Neural progenitor cell (in vitro differentiated cells): ENCODE data around the gene PSKH1. TPM values are rescaled to one million over a fixed set of nuclear protein-coding genes. Genes with fewer than 3 reads are reported as not detected.

Experiments used
- DNase-seq: peaks from one replicate; pipeline ENCODE4 v3.0.0-alpha.2; 2016; ENCODE audit warnings: low spot score
- H2AFZ ChIP-seq: fragments of 200-600 bp; sonication (generic); replicated peaks from 2 replicates; pipeline ENCODE4 v1.6.1; 2016; ENCODE audit warnings: antibody characterized with exemption
- H3F3A ChIP-seq: fragments of 200-600 bp; sonication (generic); 2 replicates; pipeline ENCODE4 v1.6.1; 2016; ENCODE audit warnings: antibody characterized with exemption, low read depth
- H3K27ac ChIP-seq: fragments of 200-600 bp; sonication (generic); 2 replicates; pipeline ENCODE4 v1.5.1; 2016; ENCODE audit warnings: mild to moderate bottlenecking
- H3K27me3 ChIP-seq: fragments of 200-600 bp; sonication (generic); 2 replicates; pipeline ENCODE4 v1.6.1; 2016; ENCODE audit warnings: mild to moderate bottlenecking, moderate library complexity
- H3K36me3 ChIP-seq: fragments of 200-600 bp; sonication (generic); 2 replicates; pipeline ENCODE4 v1.5.1; 2016
- H3K4me1 ChIP-seq: fragments of 200-600 bp; sonication (generic); 2 replicates; pipeline ENCODE4 v1.6.1; 2016; ENCODE audit warnings: mixed run types
- H3K4me2 ChIP-seq: fragments of 200-600 bp; sonication (generic); 2 replicates; pipeline ENCODE4 v1.6.1; 2016
- H3K4me3 ChIP-seq: fragments of 200-600 bp; sonication (generic); 2 replicates; pipeline ENCODE4 v1.5.1; 2016
- H3K79me2 ChIP-seq: fragments of 200-600 bp; sonication (generic); 2 replicates; pipeline ENCODE4 v1.6.1; 2016; ENCODE audit warnings: low read depth
- H3K9ac ChIP-seq: fragments of 200-600 bp; sonication (generic); 2 replicates; pipeline ENCODE4 v1.6.1; 2016
- H3K9me3 ChIP-seq: fragments of 200-600 bp; sonication (generic); 2 replicates; pipeline ENCODE4 v1.5.1; 2016; ENCODE audit warnings: low read depth
- H4K20me1 ChIP-seq: fragments of 200-600 bp; sonication (generic); 2 replicates; pipeline ENCODE4 v1.6.1; 2016; ENCODE audit warnings: low read depth
- H3K27ac Mint-ChIP-seq: 3 replicates; pipeline ENCODE4 v1.8.0; 2021; ENCODE audit warnings: mixed read lengths
- H3K27me3 Mint-ChIP-seq: 2 replicates; pipeline ENCODE4 v1.8.0; 2022; ENCODE audit warnings: low read depth, mild to moderate bottlenecking, inconsistent platforms, moderate library complexity, mixed read lengths; ENCODE audit not compliant: insufficient read depth
- H3K36me3 Mint-ChIP-seq: 3 replicates; pipeline ENCODE4 v1.8.0; 2021; ENCODE audit warnings: mixed read lengths
- H3K4me1 Mint-ChIP-seq: 3 replicates; pipeline ENCODE4 v1.8.0; 2021; ENCODE audit warnings: mixed read lengths
- H3K4me3 Mint-ChIP-seq: 3 replicates; pipeline ENCODE4 v1.8.0; 2021; ENCODE audit warnings: mild to moderate bottlenecking, moderate library complexity, mixed read lengths
- H3K9me3 Mint-ChIP-seq: 3 replicates; pipeline ENCODE4 v1.8.0; 2020; ENCODE audit warnings: mixed read lengths
- EZH2 ChIP-seq: fragments of 200-600 bp; sonication (generic); IDR thresholded peaks from 2 replicates; pipeline ENCODE4 v1.6.1; 2017; ENCODE audit warnings: antibody characterized with exemption, mild to moderate bottlenecking, moderate library complexity
- EZH2phosphoT487 ChIP-seq: fragments of 200-600 bp; sonication (generic); IDR thresholded peaks from 2 replicates; pipeline ENCODE4 v1.6.1; 2017; ENCODE audit warnings: antibody characterized with exemption
- total RNA-seq: library from RNA; depleted of rRNA; stranded (reverse); fragments of >200 nt; gene quantifications from 2 replicates; pipeline ENCODE4 v1.2.3, GENCODE V29; 2015; ENCODE audit warnings: low replicate concordance
- TF ChIP-seq, protein P1 (sequence below): fragments of 200-600 bp; sonication (generic); IDR thresholded peaks from 2 replicates; pipeline ENCODE4 v1.5.1; 2017; ENCODE audit warnings: antibody characterized with exemption, mild to moderate bottlenecking

Gene PSKH1
- total RNA-seq, 1 donor from 2014 or later = 13.1 TPM

- H3K27ac ChIP-seq = no peak overlapping the region
These were observed 9.7 kb upstream of the PSKH1 start for GRCh38 chr16:67883146-67883871.

GRCh38 chr16:67883872-67884261 is 9.2 kb upstream of the PSKH1 start:
- no peak overlapping the region for H3K9ac ChIP-seq
- H3K27me3 ChIP-seq = no peaks in the 10 kb centered on the region
- H3K4me2 ChIP-seq = no peak overlapping the region
- no peak overlapping the region for H3K4me3 ChIP-seq
- H2AFZ ChIP-seq = no peak overlapping the region
- H3K27ac ChIP-seq = no peak overlapping the region
- no peak overlapping the region for H3K27ac Mint-ChIP-seq
- peaks cover 15% of the 10 kb centered on the region for H3K36me3 Mint-ChIP-seq
- H3K27me3 Mint-ChIP-seq = peaks cover 2% of the 10 kb centered on the region
- peaks cover 32% of the 10 kb centered on the region for H3F3A ChIP-seq
- H3K9me3 Mint-ChIP-seq = no peaks in the 10 kb centered on the region
- H3K36me3 ChIP-seq = no peaks in the 10 kb centered on the region
- H3K9me3 ChIP-seq = no peaks in the 10 kb centered on the region
- no peaks in the 10 kb centered on the region for H3K79me2 ChIP-seq
- peaks cover 4% of the 10 kb centered on the region for H3K4me1 Mint-ChIP-seq
- peaks cover 26% of the 10 kb centered on the region for H4K20me1 ChIP-seq
- H3K4me3 Mint-ChIP-seq = no peak overlapping the region
- peak; percentile 78 for DNase-seq
- H3K4me1 ChIP-seq = peaks cover 24% of the 10 kb centered on the region
- TF ChIP-seq, protein P1, sequence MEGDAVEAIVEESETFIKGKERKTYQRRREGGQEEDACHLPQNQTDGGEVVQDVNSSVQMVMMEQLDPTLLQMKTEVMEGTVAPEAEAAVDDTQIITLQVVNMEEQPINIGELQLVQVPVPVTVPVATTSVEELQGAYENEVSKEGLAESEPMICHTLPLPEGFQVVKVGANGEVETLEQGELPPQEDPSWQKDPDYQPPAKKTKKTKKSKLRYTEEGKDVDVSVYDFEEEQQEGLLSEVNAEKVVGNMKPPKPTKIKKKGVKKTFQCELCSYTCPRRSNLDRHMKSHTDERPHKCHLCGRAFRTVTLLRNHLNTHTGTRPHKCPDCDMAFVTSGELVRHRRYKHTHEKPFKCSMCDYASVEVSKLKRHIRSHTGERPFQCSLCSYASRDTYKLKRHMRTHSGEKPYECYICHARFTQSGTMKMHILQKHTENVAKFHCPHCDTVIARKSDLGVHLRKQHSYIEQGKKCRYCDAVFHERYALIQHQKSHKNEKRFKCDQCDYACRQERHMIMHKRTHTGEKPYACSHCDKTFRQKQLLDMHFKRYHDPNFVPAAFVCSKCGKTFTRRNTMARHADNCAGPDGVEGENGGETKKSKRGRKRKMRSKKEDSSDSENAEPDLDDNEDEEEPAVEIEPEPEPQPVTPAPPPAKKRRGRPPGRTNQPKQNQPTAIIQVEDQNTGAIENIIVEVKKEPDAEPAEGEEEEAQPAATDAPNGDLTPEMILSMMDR = peak; percentile 86
- TF ChIP-seq EZH2phosphoT487 (no peak), EZH2 (no peak)

More at GRCh38 chr16:67883146-67883871, 9.7 kb upstream of the PSKH1 start:
- no peaks in the 10 kb centered on the region for H3K79me2 ChIP-seq
- Mint-ChIP-seq H3K27me3 (peaks cover 2% of the 10 kb centered on the region), H3K36me3 (peaks cover 17% of the 10 kb centered on the region), H3K9me3 (no peaks in the 10 kb centered on the region), H3K4me3 (no peak overlapping the region), H3K27ac (peak overlapping the region; percentile 3), H3K4me1 (peaks cover 4% of the 10 kb centered on the region)
- peaks cover 26% of the 10 kb centered on the region for H4K20me1 ChIP-seq
- peaks cover 18% of the 10 kb centered on the region for H3K4me1 ChIP-seq
- no peaks in the 10 kb centered on the region for H3K27me3 ChIP-seq
- no peak overlapping the region for H2AFZ ChIP-seq
- no peaks in the 10 kb centered on the region for H3K36me3 ChIP-seq
- H3K9ac ChIP-seq = no peak overlapping the region
- H3K9me3 ChIP-seq = no peaks in the 10 kb centered on the region
- no peak overlapping the region for H3K4me2 ChIP-seq
- DNase-seq = no peak
- H3K4me3 ChIP-seq = no peak overlapping the region
- H3F3A ChIP-seq = peaks cover 27% of the 10 kb centered on the region
- TF ChIP-seq EZH2 = no peak
- TF ChIP-seq, protein P1 = no peak
- no peak for TF ChIP-seq EZH2phosphoT487

DNA sequence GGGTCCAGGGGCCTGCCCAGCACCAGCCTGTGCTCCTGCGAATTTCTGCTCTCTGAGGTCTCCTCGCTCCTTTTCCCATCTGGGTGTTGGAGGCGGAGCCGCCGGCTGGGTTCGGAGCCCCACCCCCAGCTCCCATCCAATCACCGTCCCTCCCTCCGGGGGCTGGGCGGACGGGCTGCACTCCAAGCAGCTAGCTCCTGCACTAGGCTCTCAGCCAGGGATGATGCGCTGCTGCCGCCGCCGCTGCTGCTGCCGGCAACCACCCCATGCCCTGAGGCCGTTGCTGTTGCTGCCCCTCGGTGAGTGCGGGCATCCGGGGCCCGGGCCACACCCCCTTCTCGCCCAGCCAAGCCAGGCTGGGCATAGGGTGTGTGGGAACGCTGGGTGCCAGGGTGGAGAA is 8.4 kb upstream of the PSKH1 start, which contains the start of gene NRN1L:
NRN1L (plus strand) TSS at position 202 of the 400 bp plus-strand sequence; CDS start at position 221, 19 bp downstream.
- Histone ChIP-seq H3K27me3 (no peaks in the 10 kb centered on the region), H3K4me2 (peak within 1 kb of the TSS; percentile 72), H2AFZ (no peak within 1 kb of the TSS), H4K20me1 (peaks cover 26% of the 10 kb centered on the region), H3K4me3 (peak within 1 kb of the TSS; percentile 20), H3K36me3 (no peaks in the 10 kb centered on the region), H3K9me3 (no peaks in the 10 kb centered on the region), H3K79me2 (no peaks in the 10 kb centered on the region), H3K4me1 (peaks cover 24% of the 10 kb centered on the region), H3K9ac (no peak within 1 kb of the TSS), H3K27ac (no peak within 1 kb of the TSS), H3F3A (peaks cover 33% of the 10 kb centered on the region)
- H3K4me1 Mint-ChIP-seq = peaks cover 4% of the 10 kb centered on the region
- peak; percentile 94 for DNase-seq
- H3K4me3 Mint-ChIP-seq = no peak within 1 kb of the TSS
- H3K27ac Mint-ChIP-seq = peak within 1 kb of the TSS; percentile 5
- peaks cover 12% of the 10 kb centered on the region for H3K36me3 Mint-ChIP-seq
- no peaks in the 10 kb centered on the region for H3K27me3 Mint-ChIP-seq
- H3K9me3 Mint-ChIP-seq = no peaks in the 10 kb centered on the region
- TF ChIP-seq EZH2 (no peak), EZH2phosphoT487 (no peak)
- TF ChIP-seq, protein P1 = no peak
